Caco-2 (cell line): Measurements from ENCODE around the gene CALU. TPM values are rescaled to one million over a fixed set of nuclear protein-coding genes. Genes with fewer than 3 reads are reported as not detected.

Experiments used
- BruUV-seq: library from RNA; stranded (reverse); fragments of 400-500 nt; replicated peaks from 2 replicates; lab custom pipeline; 2021; lab: Mats Ljungman, UMichigan
- CTCF ChIA-PET: fragments of 300-600 bp; sonication (Branson Sonifier 250); formaldehyde crosslinking; loops from one replicate; lab custom pipeline; 2022; ENCODE audit warnings: antibody characterized with exemption; lab: Charles Lee
- POLR2A ChIA-PET: fragments of 300-600 bp; sonication (Branson Sonifier 250); formaldehyde crosslinking; loops from one replicate; lab custom pipeline; 2022; ENCODE audit warnings: antibody characterized with exemption; lab: Charles Lee
- DNase-seq, 2 experiments: peaks; one replicate each; pipeline versions ENCODE4 v3.0.0 to v3.0.0-alpha.2; 2020 to 2022
- H3K27me3 ChIP-seq: replicated peaks from 2 replicates; pipeline ENCODE4 v1.6.0; 2011; ENCODE audit warnings: low read length; ENCODE audit not compliant: control insufficient read depth, insufficient read depth
- H3K36me3 ChIP-seq: 2 replicates; pipeline ENCODE4 v1.5.1; 2011; ENCODE audit warnings: low read length; ENCODE audit not compliant: control insufficient read depth, insufficient read depth
- H3K4me1 ChIP-seq: fragments of 250-450 bp; sonication (Bioruptor Pico); 2 replicates; pipeline ENCODE4 v1.5.1; 2020; ENCODE audit warnings: mild to moderate bottlenecking
- H3K4me3 ChIP-seq: 2 replicates; pipeline ENCODE4 v1.5.1; 2011; ENCODE audit warnings: low read depth, mild to moderate bottlenecking, control low read depth, low read length
- H3K9me3 ChIP-seq: fragments of 250-450 bp; sonication (Bioruptor Pico); 2 replicates; pipeline ENCODE4 v1.5.1; 2020; ENCODE audit warnings: mild to moderate bottlenecking, moderate library complexity
- H3K27ac Mint-ChIP-seq: one replicate; pipeline ENCODE4 v1.8.0; 2022; ENCODE audit warnings: mixed read lengths; ENCODE audit not compliant: unreplicated experiment
- H3K27me3 Mint-ChIP-seq: one replicate; pipeline ENCODE4 v1.8.0; 2022; ENCODE audit warnings: mixed read lengths; ENCODE audit not compliant: insufficient read depth, unreplicated experiment
- H3K36me3 Mint-ChIP-seq: one replicate; pipeline ENCODE4 v1.8.0; 2022; ENCODE audit warnings: mild to moderate bottlenecking, mixed read lengths; ENCODE audit not compliant: insufficient read depth, unreplicated experiment
- H3K4me1 Mint-ChIP-seq: one replicate; pipeline ENCODE4 v1.8.0; 2022; ENCODE audit warnings: low read depth, mixed read lengths; ENCODE audit not compliant: unreplicated experiment
- H3K4me3 Mint-ChIP-seq: one replicate; pipeline ENCODE4 v1.8.0; 2022; ENCODE audit warnings: mild to moderate bottlenecking, moderate library complexity, mixed read lengths; ENCODE audit not compliant: unreplicated experiment
- H3K9me3 Mint-ChIP-seq: one replicate; pipeline ENCODE4 v1.8.0; 2022; ENCODE audit warnings: mixed read lengths; ENCODE audit not compliant: unreplicated experiment
- CTCF ChIP-seq, 2 experiments: fragments of 200-600 bp in 1 of 2; IDR thresholded peaks; 1 replicate in 1 of 2; 2 replicates in 1 of 2; pipeline versions ENCODE4 v1.5.1 to v1.8.0; 2011 to 2022; ENCODE audit warnings: antibody characterized with exemption in 1 of 2, control low read depth in 1 of 2, inconsistent platforms in 1 of 2, low read depth in 1 of 2, low read length in 1 of 2, mild to moderate bottlenecking in 1 of 2, moderate library complexity in 1 of 2; ENCODE audit not compliant: insufficient read depth in 1 of 2, severe bottlenecking in 1 of 2, unreplicated experiment in 1 of 2
- intact Hi-C: fragments of 100-400 bp; cut with micrococcal nuclease; formaldehyde crosslinking; loops from one replicate; pipeline ENCODE4 v1.10.0; 2022; ENCODE audit not compliant: unreplicated experiment
- total RNA-seq: library from RNA; stranded (reverse); gene quantifications from 2 replicates; pipeline ENCODE4 v1.2.3, GENCODE V29; 2022

CALU gene
- total RNA-seq, 1 experiment from 2014 or later = 184 TPM

- POLR2A ChIA-PET = no interaction called here
- no peak for TF ChIP-seq CTCF (IDR thresholded peaks at IDR 0.05; ENCODE audit: insufficient read depth in 1 of 2, low read depth in 1 of 2, low read length in 1 of 2, severe bottlenecking in 1 of 2, unreplicated experiment in 1 of 2)
- Mint-ChIP-seq H3K27ac (no peak overlapping the region), H3K4me1 (peaks cover 7% of the 10 kb centered on the region), H3K36me3 (no peaks in the 10 kb centered on the region), H3K27me3 (peaks cover 5% of the 10 kb centered on the region), H3K4me3 (no peak overlapping the region), H3K9me3 (no peaks in the 10 kb centered on the region)
- intact Hi-C loops = no loop called here
- CTCF ChIA-PET = interaction anchor here (1.2 kb wide), 1 partner anchor 35 kb away, joined by 7 read pairs; the partner anchor contains the start of gene GARIN1A
- Histone ChIP-seq H3K36me3 (no peaks in the 10 kb centered on the region), H3K9me3 (no peaks in the 10 kb centered on the region), H3K27me3 (no peaks in the 10 kb centered on the region), H3K4me3 (no peak overlapping the region), H3K4me1 (no peaks in the 10 kb centered on the region)
- no TSS peak for BruUV-seq
- no peak for DNase-seq
Observed at GRCh38 chr7:128707752-128708151, 31.4 kb upstream of the CALU start.

- no peak for TF ChIP-seq CTCF (IDR thresholded peaks at IDR 0.05; ENCODE audit: insufficient read depth in 1 of 2, low read depth in 1 of 2, low read length in 1 of 2, severe bottlenecking in 1 of 2, unreplicated experiment in 1 of 2)
- no peak overlapping the region for H3K4me3 ChIP-seq
- H3K27me3 ChIP-seq = no peaks in the 10 kb centered on the region
- intact Hi-C loops = no loop called here
- Mint-ChIP-seq H3K9me3 (no peaks in the 10 kb centered on the region), H3K27me3 (peaks cover 5% of the 10 kb centered on the region), H3K27ac (no peak overlapping the region), H3K4me1 (peaks cover 7% of the 10 kb centered on the region), H3K4me3 (no peak overlapping the region), H3K36me3 (no peaks in the 10 kb centered on the region)
- ChIA-PET CTCF (interaction anchor here (0.8 to 1.2 kb wide), 2 partner anchors 30 to 36 kb away, joined by 4 to 7 read pairs; partner anchors contain the start of gene GARIN1A), POLR2A (no interaction called here)
- no peak for DNase-seq
- no TSS peak for BruUV-seq
- H3K9me3 ChIP-seq = no peaks in the 10 kb centered on the region
- H3K4me1 ChIP-seq = no peaks in the 10 kb centered on the region
- no peaks in the 10 kb centered on the region for H3K36me3 ChIP-seq
Observed at GRCh38 chr7:128708235-128708634, 30.9 kb upstream of the CALU start.

GRCh38 chr7:128708824-128709223, 30.3 kb upstream of the CALU start:
- Histone ChIP-seq H3K4me3 (no peak overlapping the region), H3K4me1 (no peaks in the 10 kb centered on the region), H3K27me3 (no peaks in the 10 kb centered on the region), H3K9me3 (no peaks in the 10 kb centered on the region), H3K36me3 (no peaks in the 10 kb centered on the region)
- Mint-ChIP-seq H3K9me3 (no peaks in the 10 kb centered on the region), H3K27me3 (peaks cover 5% of the 10 kb centered on the region), H3K4me1 (peaks cover 7% of the 10 kb centered on the region), H3K27ac (no peak overlapping the region), H3K4me3 (no peak overlapping the region), H3K36me3 (no peaks in the 10 kb centered on the region)
- no TSS peak for BruUV-seq
- CTCF ChIA-PET = interaction anchor here (0.8 to 1.2 kb wide), 2 partner anchors 29 to 36 kb away, joined by 4 to 7 read pairs; partner anchors contain the start of gene GARIN1A
- POLR2A ChIA-PET = no interaction called here
- no peak for TF ChIP-seq CTCF (IDR thresholded peaks at IDR 0.05; ENCODE audit: insufficient read depth in 1 of 2, low read depth in 1 of 2, low read length in 1 of 2, severe bottlenecking in 1 of 2, unreplicated experiment in 1 of 2)
- no peak for DNase-seq
- intact Hi-C loops = no loop called here
